K562 (cell line): Measurements from ENCODE around the gene GRIK1. TPM values are rescaled to one million over a fixed set of nuclear protein-coding genes. Genes with fewer than 3 reads are reported as not detected.

ENCODE experiments used
- ATAC-seq: fragments of 200-7000 bp; cut with Tn5 transposase; 3 replicates; pipeline ENCODE4 v1.9.1; 2020; ENCODE audit warnings: moderate library complexity
- BruUV-seq: library from RNA; stranded (reverse); fragments of 400-500 nt; replicated peaks from 2 replicates; lab custom pipeline; 2021; lab: Mats Ljungman, UMichigan
- CTCF ChIA-PET: fragments of 300-600 bp; formaldehyde crosslinking; extraction: SDS; loops from one replicate; lab custom pipeline; 2021; ENCODE audit warnings: low intra/inter-chr PET ratio; lab: Yijun Ruan, JAX
- POLR2A ChIA-PET: fragments of 300-600, 350-650 bp; sonication (Branson Sonifier 250); formaldehyde crosslinking; extraction: SDS; loops from one replicate; lab custom pipeline; 2021; ENCODE audit warnings: antibody characterized with exemption, inconsistent platforms; lab: Yijun Ruan, JAX
- DNase-seq, 4 experiments: peaks; one replicate each; pipeline versions ENCODE4 v3.0.0 to v3.0.0-alpha.2; 2011 to 2018; ENCODE audit warnings: low spot score in 3 of 4, mixed read lengths in 3 of 4; ENCODE audit errors: extremely low read depth in 1 of 4
- FAIRE-seq: peaks from 2 replicates; lab custom pipeline; 2011; peaks lifted over from hg19 to GRCh38; lab: Jason Lieb, UNC
- H2AFZ ChIP-seq: 2 replicates; pipeline ENCODE4 v1.6.0; 2011; ENCODE audit warnings: low read depth, low read length, control low read depth, inconsistent platforms
- H3K27ac ChIP-seq: fragments of 200-600 bp; 3 replicates; pipeline ENCODE4 v1.8.0; 2011; ENCODE audit warnings: low read depth, mild to moderate bottlenecking, control low read depth, inconsistent platforms, low read length, moderate library complexity, mixed read lengths; ENCODE audit errors: extremely low read depth
- H3K27me3 ChIP-seq, 2 experiments: fragments of 300-600 bp in 1 of 2; 2 replicates in 1 of 2; 3 replicates in 1 of 2; pipeline versions ENCODE4 v1.6.0 to v1.8.0; 2011; ENCODE audit warnings: inconsistent platforms in 2 of 2, low read length in 2 of 2, mild to moderate bottlenecking in 1 of 2, mixed read lengths in 1 of 2, moderate library complexity in 1 of 2; ENCODE audit not compliant: control insufficient read depth in 2 of 2, insufficient read depth in 2 of 2
- H3K36me3 ChIP-seq: fragments of 300-600 bp; 3 replicates; pipeline ENCODE4 v1.8.0; 2011; ENCODE audit warnings: mild to moderate bottlenecking, low read length, inconsistent platforms; ENCODE audit not compliant: control insufficient read depth, insufficient read depth
- H3K4me1 ChIP-seq, 2 experiments: fragments of 200-600 bp in 1 of 2; replicated peaks in 1 of 2; 2 replicates in 1 of 2; 3 replicates in 1 of 2; pipeline versions ENCODE4 v1.5.1 to v1.8.0; 2011; ENCODE audit warnings: inconsistent platforms in 2 of 2, low read length in 2 of 2, mild to moderate bottlenecking in 1 of 2, mixed read lengths in 1 of 2, moderate library complexity in 1 of 2; ENCODE audit not compliant: control insufficient read depth in 2 of 2, insufficient read depth in 2 of 2
- H3K4me2 ChIP-seq: 2 replicates; pipeline ENCODE4 v1.6.1; 2011; ENCODE audit warnings: low read length, control low read depth, inconsistent platforms, mixed read lengths; ENCODE audit not compliant: insufficient read depth
- H3K4me3 ChIP-seq: fragments of 200-600 bp; sonication (generic), shearing (Covaris generic); 2 replicates; pipeline ENCODE4 v1.5.1; 2016; ENCODE audit warnings: control low read depth, inconsistent platforms
- H3K79me2 ChIP-seq: fragments of 200-600 bp; 3 replicates; pipeline ENCODE4 v1.8.0; 2011; ENCODE audit warnings: low read length, inconsistent platforms; ENCODE audit not compliant: control insufficient read depth, insufficient read depth
- H3K9ac ChIP-seq, 2 experiments: 2 replicates each; pipeline versions ENCODE4 v1.6.0 to v1.6.1; 2011; ENCODE audit warnings: low read depth in 2 of 2, low read length in 2 of 2, control low read depth in 1 of 2, inconsistent platforms in 1 of 2, mild to moderate bottlenecking in 1 of 2, mixed read lengths in 1 of 2; ENCODE audit not compliant: insufficient read depth in 1 of 2
- H3K9me1 ChIP-seq: one replicate; pipeline ENCODE4 v1.6.0; 2011; ENCODE audit warnings: inconsistent platforms, mild to moderate bottlenecking, low read length, moderate library complexity; ENCODE audit not compliant: control insufficient read depth, insufficient read depth
- H3K9me3 ChIP-seq: replicated peaks from 2 replicates; pipeline ENCODE4 v1.5.1; 2011; ENCODE audit warnings: low read depth, low read length, inconsistent platforms; ENCODE audit not compliant: control insufficient read depth, insufficient read depth
- H4K20me1 ChIP-seq: replicated peaks from 2 replicates; pipeline ENCODE4 v1.6.1; 2011; ENCODE audit warnings: low read length, inconsistent platforms, mixed read lengths; ENCODE audit not compliant: control insufficient read depth, insufficient read depth
- CEBPB ChIP-seq: fragments of 450-650 bp; IDR thresholded peaks from 2 replicates; pipeline ENCODE4 v1.6.1; 2016; ENCODE audit warnings: missing genetic modification characterization, missing compliant biosample characterization
- ELF2 ChIP-seq: fragments of 250-450 bp; sonication (Bioruptor Pico); IDR thresholded peaks from 2 replicates; pipeline ENCODE4 v1.5.0; 2021; ENCODE audit warnings: mild to moderate bottlenecking
- JUND ChIP-seq, 2 experiments: IDR thresholded peaks; 2 replicates in 1 of 2; 3 replicates in 1 of 2; pipeline ENCODE4 v1.6.1; 2011; ENCODE audit warnings: borderline replicate concordance in 2 of 2, low read depth in 2 of 2, low read length in 2 of 2, improper control_type of control experiment in 1 of 2, missing biosample characterization in 1 of 2, missing genetic modification characterization in 1 of 2, missing genetic modification reagents in 1 of 2
- ZNF431 ChIP-seq: sonication (generic); formaldehyde crosslinking; IDR thresholded peaks from 2 replicates; pipeline ENCODE4 v1.8.0; 2022; ENCODE audit warnings: mild to moderate bottlenecking, missing genetic modification reagents
- WGBS: fragments of 100-300 bp; shearing (Covaris generic); methylation state at CpG from one replicate; pipeline ENCODE4 v1.1.6; 2016; ENCODE audit warnings: low coverage, mixed read lengths; ENCODE audit not compliant: insufficient coverage; ENCODE audit errors: missing lambda C conversion rate; 5-methylcytosine and 5-hydroxymethylcytosine counted together
- in situ Hi-C: fragments of 300-500 bp; cut with MboI; formaldehyde crosslinking; loops from 4 replicates; pipeline ENCODE4 v1.15.0; 2018; ENCODE audit warnings: inconsistent platforms, mixed read lengths
- intact Hi-C: fragments of 100-400 bp; cut with micrococcal nuclease; formaldehyde crosslinking; loops from 2 replicates; pipeline ENCODE4 v1.14.2; 2022
- polyA plus RNA-seq, 8 experiments: library from polyadenylated mRNA; depleted of rRNA in 4 of 8; stranded (reverse) in 5 of 8; unstranded in 3 of 8; fragments of >200 nt; fragmentation: Nextera tagmentation in 2 of 8; fragmentation: Illumina TruSeq in 1 of 8; extraction: Ambion mirVana in 2 of 8; extraction: Trizol in 1 of 8; gene quantifications; 2 replicates each; pipeline versions ENCODE4 v1.2.1 to v1.2.3, GENCODE V29; 2011 to 2014; ENCODE audit warnings: inconsistent platforms in 1 of 8, missing spikeins in 1 of 8
- total RNA-seq, 7 experiments: library from RNA; depleted of rRNA in 6 of 7; stranded (reverse); fragments of >200 nt in 6 of 7; fragmentation: Illumina TruSeq in 2 of 7; extraction: Trizol in 2 of 7; gene quantifications; 2 replicates each; pipeline versions ENCODE4 v1.2.1 to v1.2.3, GENCODE V29; 2011 to 2021; ENCODE audit warnings: low replicate concordance in 1 of 7
- TF ChIP-seq, protein P1 (sequence below): fragments of 450-650 bp; IDR thresholded peaks from 2 replicates; pipeline ENCODE4 v1.6.1; 2016; ENCODE audit warnings: antibody characterized with exemption

Gene GRIK1
- total and polyA plus RNA-seq, 9 of the 15 experiments (the other 6 are each of a cell fraction or from before 2014, with no cell fraction given): 0.17 to 2.8 (median 0.53) TPM

DNA sequence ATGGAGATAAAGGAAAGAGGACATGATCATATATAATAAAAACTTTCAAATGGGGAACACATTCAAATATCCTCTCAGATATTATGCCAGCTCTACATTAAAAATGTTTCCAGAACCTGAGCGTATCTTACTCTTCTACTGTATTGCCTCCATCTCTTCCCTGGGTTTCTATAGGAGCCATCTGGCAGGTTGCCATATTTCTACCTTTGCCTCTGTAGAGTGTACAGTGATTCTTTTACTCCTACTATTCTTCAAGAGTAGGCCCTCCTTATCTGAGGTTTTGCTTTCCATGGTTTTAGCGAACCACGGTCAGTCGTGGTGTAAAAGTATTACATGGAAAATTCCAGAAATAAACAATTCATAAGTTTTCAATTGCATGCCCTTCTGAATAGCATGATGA lies 259.5 kb downstream of the GRIK1 start (continued):
- no peak for TF ChIP-seq ZNF431 (CRISPR knock-in tag)

DNA sequence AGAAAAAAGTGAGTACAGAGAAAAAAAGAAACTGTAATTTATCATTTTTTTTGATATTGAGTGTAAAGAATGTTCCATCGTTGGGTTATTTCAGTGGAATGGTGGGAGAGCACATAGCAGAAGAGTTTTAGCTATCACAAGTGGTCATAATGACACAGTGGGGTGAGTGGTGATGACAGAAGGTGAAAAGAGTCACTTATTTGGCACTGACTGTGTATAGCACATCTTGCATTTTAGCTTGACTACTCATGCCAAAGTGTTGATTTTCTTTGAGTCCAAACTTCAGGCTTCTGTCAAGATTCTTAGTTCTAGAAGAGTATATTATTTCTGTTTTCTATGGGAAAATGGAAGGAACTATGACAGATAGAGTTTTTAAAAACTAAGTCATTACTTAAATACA lies 261.2 kb downstream of the GRIK1 start:
- TF ChIP-seq, protein P1, sequence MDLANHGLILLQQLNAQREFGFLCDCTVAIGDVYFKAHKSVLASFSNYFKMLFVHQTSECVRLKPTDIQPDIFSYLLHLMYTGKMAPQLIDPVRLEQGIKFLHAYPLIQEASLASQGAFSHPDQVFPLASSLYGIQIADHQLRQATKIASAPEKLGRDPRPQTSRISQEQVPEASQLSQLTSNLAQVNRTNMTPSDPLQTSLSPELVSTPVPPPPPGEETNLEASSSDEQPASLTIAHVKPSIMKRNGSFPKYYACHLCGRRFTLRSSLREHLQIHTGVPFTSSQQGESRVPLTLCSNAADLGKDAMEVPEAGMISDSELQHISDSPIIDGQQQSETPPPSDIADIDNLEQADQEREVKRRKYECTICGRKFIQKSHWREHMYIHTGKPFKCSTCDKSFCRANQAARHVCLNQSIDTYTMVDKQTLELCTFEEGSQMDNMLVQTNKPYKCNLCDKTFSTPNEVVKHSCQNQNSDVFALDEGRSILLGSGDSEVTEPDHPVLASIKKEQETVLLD: no peak
- no peak for TF ChIP-seq JUND (IDR thresholded peaks at IDR 0.05; ENCODE audit: borderline replicate concordance, low read depth, low read length)
- no peak for TF ChIP-seq JUND (tag; IDR thresholded peaks at IDR 0.05; ENCODE audit: borderline replicate concordance, low read depth, low read length)
- no peak for TF ChIP-seq ELF2 (CRISPR knock-in tag)
- TF ChIP-seq CEBPB (tag): no peak
- TF ChIP-seq, all 486 proteins: peak for 0
- ATAC-seq (no peak), DNase-seq (no peak), FAIRE-seq (no peak)
- no peak overlapping the region for H3K4me2 ChIP-seq
- CTCF ChIA-PET: no interaction called here
- H3K4me3 ChIP-seq: no peak overlapping the region
- H4K20me1 ChIP-seq: no peaks in the 10 kb centered on the region
- no peak overlapping the region for H3K9ac ChIP-seq
- H2AFZ ChIP-seq: no peak overlapping the region
- no peaks in the 10 kb centered on the region for H3K9me3 ChIP-seq
- H3K79me2 ChIP-seq: no peaks in the 10 kb centered on the region
- H3K36me3 ChIP-seq: no peaks in the 10 kb centered on the region
- POLR2A ChIA-PET: interaction anchor here (2.1 kb wide), 1 partner anchor 10 kb away, joined by 6 read pairs; no protein-coding TSS in a partner anchor
- H3K27me3 ChIP-seq: no peaks in the 10 kb centered on the region
- BruUV-seq: no TSS peak
- H3K4me1 ChIP-seq: no peaks in the 10 kb centered on the region
- in situ Hi-C loops (no loop called here), intact Hi-C loops (no loop called here)
- no peak overlapping the region for H3K27ac ChIP-seq
- 20% methylated on average over 1 of the region's 1 CpG for WGBS
- H3K9me1 ChIP-seq: no peaks in the 10 kb centered on the region
